IPS-NIHi7 (cell line): ENCODE data around the gene SIPA1.
"Not testable (repeated sequence)": the region's sequence is repeated elsewhere in the genome, so short reads cannot be mapped to it uniquely, and the experiment has no call there.

Experiments
- DNase-seq: peaks from one replicate; pipeline ENCODE4 v3.0.0; 2012; ENCODE audit warnings: mixed read lengths; ENCODE audit errors: extremely low spot score

The SIPA1 gene

GRCh38 chr11:65623177-65623576 is 14.7 kb upstream of the SIPA1 start:
- DNase-seq = no peak

GRCh38 chr11:65623852-65624616 is 13.9 kb upstream of the SIPA1 start:
- DNase-seq = no peak

- DNase-seq = no peak
Measured at GRCh38 chr11:65624931-65625627, 12.8 kb upstream of the SIPA1 start.

- DNase-seq = peak; percentile 73
Measured at GRCh38 chr11:65625628-65626342, 12.1 kb upstream of the SIPA1 start.

GRCh38 chr11:65627202-65627601 is 10.7 kb upstream of the SIPA1 start:
- DNase-seq = no peak

- no peak for DNase-seq
Measured at GRCh38 chr11:65629579-65629978, 8.3 kb upstream of the SIPA1 start.

- no peak for DNase-seq
Measured at GRCh38 chr11:65630215-65630614, 7.7 kb upstream of the SIPA1 start.

- no peak for DNase-seq
Measured at GRCh38 chr11:65633390-65634108, 4.4 kb upstream of the SIPA1 start.

GRCh38 chr11:65634109-65634436 is 3.8 kb upstream of the SIPA1 start:
- no peak for DNase-seq

- DNase-seq = no peak
Measured at GRCh38 chr11:65634440-65634839, 3.5 kb upstream of the SIPA1 start.

GRCh38 chr11:65634905-65635731 is 2.8 kb upstream of the SIPA1 start:
- no peak for DNase-seq

- no peak for DNase-seq
Measured at GRCh38 chr11:65636108-65637031, 1.5 kb upstream of the SIPA1 start.

- no peak for DNase-seq
Measured at GRCh38 chr11:65637032-65637557, 806 bp upstream of the SIPA1 start.

GRCh38 chr11:65639228-65639597 is 1.3 kb downstream of the SIPA1 start:
- not testable (repeated sequence) for DNase-seq

GRCh38 chr11:65639623-65640482 is 2.0 kb downstream of the SIPA1 start:
- DNase-seq = no peak

- no peak for DNase-seq
Measured at GRCh38 chr11:65640483-65641296, 2.8 kb downstream of the SIPA1 start.

- DNase-seq = no peak
Measured at GRCh38 chr11:65641297-65642013, 3.6 kb downstream of the SIPA1 start.
